C4-2B (cell line): Measurements from ENCODE around the gene MRTFB.
"Not testable (repeated sequence)": the region's sequence is repeated elsewhere in the genome, so short reads cannot be mapped to it uniquely, and the experiment has no call there.

Experiments used
- CTCF ChIP-seq: fragments of 450-650 bp; conservative IDR thresholded peaks from 2 replicates; pipeline ENCODE4 v1.5.1; 2017; ENCODE audit warnings: mild to moderate bottlenecking
- ZFX ChIP-seq: fragments of 450-650 bp; IDR thresholded peaks from 2 replicates; pipeline ENCODE4 v1.6.1; 2017

- not testable (repeated sequence) for TF ChIP-seq CTCF, ZFX
These were observed 23.8 kb upstream of the MRTFB start for GRCh38 chr16:14047121-14047859.
